Measurements from ENCODE around the gene TBC1D32. TPM values are rescaled to one million over a fixed set of nuclear protein-coding genes. Genes with fewer than 3 reads are reported as not detected.
"Not testable (repeated sequence)": the region's sequence is repeated elsewhere in the genome, so short reads cannot be mapped to it uniquely, and the experiment has no call there.

The TBC1D32 gene
- total RNA-seq, 1 donor from 2014 or later: 2.1 TPM

DNA sequence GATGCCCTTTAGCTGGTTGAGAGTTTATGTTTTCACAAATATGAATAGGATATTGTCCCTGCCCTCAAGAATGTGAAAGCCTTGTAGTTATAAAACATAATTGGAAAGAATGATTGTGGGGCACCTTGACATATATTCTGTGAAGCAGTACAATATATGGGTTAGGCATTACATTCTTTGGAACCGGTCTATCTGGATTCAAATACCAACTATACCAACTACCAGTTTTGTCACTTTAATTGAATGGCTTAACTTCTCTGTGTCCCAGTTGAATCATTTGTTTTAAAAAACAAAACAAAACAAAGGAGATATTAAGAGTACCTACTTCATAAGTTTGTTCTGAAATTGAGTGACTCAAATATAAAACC is 146.5 kb downstream of the TBC1D32 start:
- TF ChIP-seq, protein P1, sequence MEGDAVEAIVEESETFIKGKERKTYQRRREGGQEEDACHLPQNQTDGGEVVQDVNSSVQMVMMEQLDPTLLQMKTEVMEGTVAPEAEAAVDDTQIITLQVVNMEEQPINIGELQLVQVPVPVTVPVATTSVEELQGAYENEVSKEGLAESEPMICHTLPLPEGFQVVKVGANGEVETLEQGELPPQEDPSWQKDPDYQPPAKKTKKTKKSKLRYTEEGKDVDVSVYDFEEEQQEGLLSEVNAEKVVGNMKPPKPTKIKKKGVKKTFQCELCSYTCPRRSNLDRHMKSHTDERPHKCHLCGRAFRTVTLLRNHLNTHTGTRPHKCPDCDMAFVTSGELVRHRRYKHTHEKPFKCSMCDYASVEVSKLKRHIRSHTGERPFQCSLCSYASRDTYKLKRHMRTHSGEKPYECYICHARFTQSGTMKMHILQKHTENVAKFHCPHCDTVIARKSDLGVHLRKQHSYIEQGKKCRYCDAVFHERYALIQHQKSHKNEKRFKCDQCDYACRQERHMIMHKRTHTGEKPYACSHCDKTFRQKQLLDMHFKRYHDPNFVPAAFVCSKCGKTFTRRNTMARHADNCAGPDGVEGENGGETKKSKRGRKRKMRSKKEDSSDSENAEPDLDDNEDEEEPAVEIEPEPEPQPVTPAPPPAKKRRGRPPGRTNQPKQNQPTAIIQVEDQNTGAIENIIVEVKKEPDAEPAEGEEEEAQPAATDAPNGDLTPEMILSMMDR (IDR thresholded peaks at IDR 0.05): no peak
- Histone ChIP-seq H3K9me3 (no peaks in the 10 kb centered on the region), H3K27me3 (no peaks in the 10 kb centered on the region), H3K36me3 (no peaks in the 10 kb centered on the region), H3K4me3 (no peak overlapping the region), H3K4me1 (no peaks in the 10 kb centered on the region), H3K27ac (no peak overlapping the region)
- DNase-seq (ENCODE audit: low spot score in 2 of 2): no peak
- intact Hi-C loops (cut with DNase I): no loop called here

DNA sequence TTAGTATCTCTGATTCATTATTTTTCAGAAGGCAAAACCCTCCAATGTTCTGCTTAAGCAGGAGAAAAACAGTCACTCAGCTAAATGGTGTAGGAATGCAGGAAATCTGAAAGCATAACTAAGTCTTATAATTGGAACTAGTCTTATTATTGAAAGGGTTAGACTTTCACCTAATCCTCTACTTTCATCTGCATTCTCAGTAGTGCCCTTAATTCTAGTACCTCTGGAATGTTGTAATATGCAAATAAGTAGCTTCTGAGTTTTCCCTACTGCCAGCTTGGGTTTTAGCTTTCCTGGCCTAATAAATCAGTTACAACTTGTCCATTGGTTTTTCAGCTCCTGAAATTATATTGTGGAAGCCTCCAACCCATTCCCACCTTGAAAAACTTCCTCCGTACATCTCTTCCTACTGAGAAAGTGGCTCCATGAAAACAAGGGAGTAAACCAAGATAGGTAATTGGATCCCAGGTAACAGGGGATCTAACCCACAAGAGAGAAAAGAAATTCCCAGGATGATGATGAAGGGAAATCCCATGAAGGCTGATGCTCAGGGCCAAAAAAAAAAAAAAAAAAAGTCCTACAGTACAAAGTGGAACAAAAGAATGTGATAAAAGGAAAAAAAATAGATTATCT is 147.0 kb downstream of the TBC1D32 start:
- intact Hi-C loops (cut with DNase I): no loop called here
- TF ChIP-seq, protein P1 (IDR thresholded peaks at IDR 0.05): no peak
- Histone ChIP-seq H3K27ac (no peak overlapping the region), H3K27me3 (no peaks in the 10 kb centered on the region), H3K4me3 (no peak overlapping the region), H3K4me1 (no peaks in the 10 kb centered on the region), H3K9me3 (no peaks in the 10 kb centered on the region), H3K36me3 (no peaks in the 10 kb centered on the region)
- no peak for DNase-seq (ENCODE audit: low spot score in 2 of 2)

DNA sequence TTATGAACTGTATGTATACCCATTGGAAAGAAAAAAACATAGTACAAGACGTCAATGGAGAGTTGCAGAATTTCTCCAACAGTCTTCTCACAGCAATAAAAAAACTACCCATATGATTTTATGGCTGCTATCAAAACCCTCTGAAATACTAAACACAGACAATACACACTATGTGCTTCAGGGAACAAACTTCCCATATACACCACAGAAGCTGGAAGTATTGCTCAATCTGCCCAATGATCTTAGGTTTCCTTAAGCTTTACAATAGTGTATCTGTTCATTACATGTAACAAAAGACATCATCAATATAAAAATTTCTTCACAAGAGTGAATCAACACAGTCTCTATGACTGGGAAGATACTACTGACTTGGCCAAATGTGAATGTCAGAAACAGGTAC is 150.5 kb downstream of the TBC1D32 start:
- TF ChIP-seq, protein P1 (IDR thresholded peaks at IDR 0.05): no peak
- intact Hi-C loops (cut with DNase I): no loop called here
- Histone ChIP-seq H3K36me3 (no peaks in the 10 kb centered on the region), H3K27ac (no peak overlapping the region), H3K9me3 (peaks cover 0 to 5% of the 10 kb centered on the region in 2 donors), H3K4me1 (no peaks in the 10 kb centered on the region), H3K27me3 (no peaks in the 10 kb centered on the region), H3K4me3 (no peak overlapping the region)
- DNase-seq (ENCODE audit: low spot score in 2 of 2): no peak

DNA sequence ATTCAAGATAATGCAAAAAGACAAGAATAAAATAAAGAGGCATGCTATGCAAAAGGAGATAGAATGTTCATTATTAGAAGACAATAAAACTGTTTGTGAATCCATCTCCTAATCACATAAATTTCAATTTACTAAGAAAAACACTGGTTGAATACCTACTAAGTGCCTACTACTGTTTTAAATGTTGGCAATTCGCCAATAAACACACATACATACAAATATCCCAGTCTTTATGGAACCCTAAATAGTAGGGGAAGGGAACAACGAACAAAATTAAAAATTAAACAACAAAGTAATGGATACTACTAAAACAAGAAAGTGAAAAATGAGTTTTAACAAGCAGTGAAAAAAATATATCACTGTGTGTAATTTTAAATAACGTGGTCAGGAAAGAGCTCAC is 158.5 kb downstream of the TBC1D32 start:
- no peak overlapping the region for H3K4me3 ChIP-seq
- TF ChIP-seq, protein P1 (IDR thresholded peaks at IDR 0.05): no peak
- H3K4me1 ChIP-seq: no peaks in the 10 kb centered on the region
- DNase-seq (ENCODE audit: low spot score in 2 of 2): no peak
- H3K27me3 ChIP-seq: no peaks in the 10 kb centered on the region
- intact Hi-C loops (cut with DNase I): no loop called here
- H3K9me3 ChIP-seq: no peaks in the 10 kb centered on the region
- peaks cover 0 to 6% of the 10 kb centered on the region in 2 donors for H3K36me3 ChIP-seq
- no peak overlapping the region for H3K27ac ChIP-seq

GRCh38 chr6:121172451-121172850 is 161.8 kb downstream of the TBC1D32 start:
- H3K27ac ChIP-seq; intact Hi-C loops (cut with DNase I); H3K4me1 ChIP-seq; DNase-seq (ENCODE audit: low spot score in 2 of 2); H3K36me3 ChIP-seq; H3K27me3 ChIP-seq; H3K9me3 ChIP-seq; H3K4me3 ChIP-seq: not testable (repeated sequence)

- H3K9me3 ChIP-seq: no peaks in the 10 kb centered on the region
- intact Hi-C loops (cut with DNase I): no loop called here
- no peak overlapping the region for H3K4me3 ChIP-seq
- H3K4me1 ChIP-seq: no peaks in the 10 kb centered on the region
- peaks cover 0 to under 1% of the 10 kb centered on the region in 2 donors for H3K36me3 ChIP-seq
- TF ChIP-seq, protein P1 (IDR thresholded peaks at IDR 0.05): no peak
- no peaks in the 10 kb centered on the region for H3K27me3 ChIP-seq
- DNase-seq (ENCODE audit: low spot score in 2 of 2): no peak
- H3K27ac ChIP-seq: no peak overlapping the region
These were observed 162.4 kb downstream of the TBC1D32 start for GRCh38 chr6:121171879-121172278.

Measured in ascending aorta (tissue), 2 donors.